HG03045 (cell line): Measurements from ENCODE around the gene OXER1.

Experiments used
- ATAC-seq: cut with Tn5 transposase; IDR thresholded peaks from one replicate; pipeline ENCODE4 v1.9.1; 2021; ENCODE audit warnings: mild to moderate bottlenecking, moderate library complexity; ENCODE audit not compliant: unreplicated experiment

The OXER1 gene, protein sequence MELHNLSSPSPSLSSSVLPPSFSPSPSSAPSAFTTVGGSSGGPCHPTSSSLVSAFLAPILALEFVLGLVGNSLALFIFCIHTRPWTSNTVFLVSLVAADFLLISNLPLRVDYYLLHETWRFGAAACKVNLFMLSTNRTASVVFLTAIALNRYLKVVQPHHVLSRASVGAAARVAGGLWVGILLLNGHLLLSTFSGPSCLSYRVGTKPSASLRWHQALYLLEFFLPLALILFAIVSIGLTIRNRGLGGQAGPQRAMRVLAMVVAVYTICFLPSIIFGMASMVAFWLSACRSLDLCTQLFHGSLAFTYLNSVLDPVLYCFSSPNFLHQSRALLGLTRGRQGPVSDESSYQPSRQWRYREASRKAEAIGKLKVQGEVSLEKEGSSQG

DNA sequence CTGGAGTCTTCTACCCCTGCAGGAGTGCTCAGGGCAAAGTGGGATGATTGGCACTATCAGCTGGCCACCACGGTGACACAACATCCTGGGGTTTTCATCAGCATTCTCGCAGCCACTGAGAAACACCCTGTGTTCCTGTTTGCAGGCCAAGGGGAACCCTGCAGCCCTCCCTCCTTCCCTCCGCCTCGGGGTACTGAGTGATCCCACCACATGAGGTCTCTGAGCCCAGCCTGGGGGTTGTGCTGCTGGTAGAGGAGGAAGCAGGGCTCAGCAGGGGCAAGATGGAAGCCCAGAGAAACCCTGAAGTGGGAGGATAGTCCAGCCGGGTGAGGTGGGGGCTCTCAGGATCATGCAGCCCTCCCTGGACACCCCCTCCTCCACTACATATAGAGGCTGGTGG, at the start of gene OXER1:
Gene OXER1, minus strand, starts transcription at position 40 of the 400 bp plus-strand sequence. CDS start 73 bp downstream, outside the sequence.
- ATAC-seq = no peak

- ATAC-seq = no peak
These were observed 49.1 kb upstream of the OXER1 start for GRCh38 chr2:42812899-42813479.

DNA sequence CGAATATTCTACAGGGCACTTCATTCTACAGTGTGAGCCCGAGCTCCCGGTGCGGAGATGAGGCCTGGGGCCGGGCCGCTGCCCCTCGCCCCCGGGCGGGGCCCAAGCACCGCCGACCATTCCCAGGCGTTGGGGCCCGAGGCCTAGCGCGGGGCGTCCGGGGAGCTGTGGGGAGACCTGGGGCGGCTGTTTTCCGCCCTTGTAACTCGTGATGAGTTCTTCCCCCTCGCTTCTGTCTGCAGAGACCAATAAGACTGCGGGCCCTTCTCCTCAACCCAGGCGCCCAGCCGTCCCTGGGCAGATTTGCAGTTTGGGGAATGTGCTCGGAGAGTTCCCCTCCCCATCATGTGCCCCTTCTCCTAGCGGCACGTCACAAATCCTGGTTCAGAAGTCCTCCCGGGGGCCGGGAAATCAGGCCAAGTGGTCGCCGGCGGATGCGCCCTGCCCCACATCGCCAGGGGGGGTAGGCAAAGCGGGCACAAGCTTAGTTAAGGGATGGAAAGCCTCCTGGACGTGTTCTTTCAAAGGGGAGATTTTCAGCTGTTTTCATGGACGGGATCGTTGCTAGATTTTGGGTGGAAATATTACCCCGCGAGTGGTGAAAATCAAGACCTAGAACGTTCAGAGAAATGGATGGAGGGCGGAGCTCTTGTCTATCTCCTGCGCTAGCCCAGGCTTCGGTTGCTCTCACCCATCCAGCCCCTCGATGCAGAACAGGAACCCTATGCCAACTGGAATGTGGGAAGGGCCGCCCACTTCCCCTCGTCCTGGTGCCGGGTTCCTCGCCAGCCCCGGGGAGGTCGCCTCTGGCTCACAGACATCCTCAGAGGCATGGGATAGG, 47.3 kb upstream of the OXER1 start:
- ATAC-seq = peak; percentile 22

DNA sequence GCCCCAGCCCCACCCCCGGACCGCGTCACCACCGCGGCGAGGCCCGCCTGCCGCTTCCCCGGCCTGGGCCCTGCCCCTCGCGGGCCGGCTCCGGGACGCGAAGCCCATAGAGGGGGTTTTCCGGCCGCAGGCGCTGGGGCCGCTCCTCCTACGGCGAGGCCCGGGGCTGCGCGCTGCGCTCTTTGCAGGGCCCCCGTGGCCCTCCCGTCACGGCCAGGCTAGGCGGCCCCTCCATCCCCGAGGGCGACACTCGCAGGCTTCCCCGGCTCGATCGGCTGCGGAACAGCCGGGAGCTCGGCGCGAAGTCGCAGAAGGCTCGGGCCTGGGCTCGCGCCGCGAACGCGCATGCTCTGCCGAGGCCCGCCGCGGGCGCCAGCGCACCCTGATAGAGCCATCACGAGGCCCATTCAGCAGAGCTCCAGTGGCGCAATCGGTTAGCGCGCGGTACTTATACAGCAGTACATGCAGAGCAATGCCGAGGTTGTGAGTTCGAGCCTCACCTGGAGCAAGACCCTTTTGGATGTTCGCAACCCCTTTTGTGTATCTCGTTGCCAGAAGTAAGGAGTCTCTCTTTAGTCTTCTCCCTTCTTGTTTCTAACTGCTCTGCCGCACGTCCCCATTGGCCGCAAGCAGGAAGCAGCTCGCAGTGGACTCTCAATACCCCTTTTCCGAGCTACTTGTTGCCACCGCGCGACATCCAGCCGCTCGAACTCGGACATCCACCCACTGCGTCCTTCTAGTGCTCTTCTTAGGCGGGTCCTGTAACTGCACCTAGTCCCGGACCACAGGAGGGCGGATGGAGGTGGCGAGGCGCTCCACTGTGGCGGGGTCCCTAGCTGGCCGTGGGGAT, 46.4 kb upstream of the OXER1 start:
- ATAC-seq = peak; percentile 76

- ATAC-seq = peak; percentile 54
These were observed 45.8 kb upstream of the OXER1 start for GRCh38 chr2:42809819-42810120.

DNA sequence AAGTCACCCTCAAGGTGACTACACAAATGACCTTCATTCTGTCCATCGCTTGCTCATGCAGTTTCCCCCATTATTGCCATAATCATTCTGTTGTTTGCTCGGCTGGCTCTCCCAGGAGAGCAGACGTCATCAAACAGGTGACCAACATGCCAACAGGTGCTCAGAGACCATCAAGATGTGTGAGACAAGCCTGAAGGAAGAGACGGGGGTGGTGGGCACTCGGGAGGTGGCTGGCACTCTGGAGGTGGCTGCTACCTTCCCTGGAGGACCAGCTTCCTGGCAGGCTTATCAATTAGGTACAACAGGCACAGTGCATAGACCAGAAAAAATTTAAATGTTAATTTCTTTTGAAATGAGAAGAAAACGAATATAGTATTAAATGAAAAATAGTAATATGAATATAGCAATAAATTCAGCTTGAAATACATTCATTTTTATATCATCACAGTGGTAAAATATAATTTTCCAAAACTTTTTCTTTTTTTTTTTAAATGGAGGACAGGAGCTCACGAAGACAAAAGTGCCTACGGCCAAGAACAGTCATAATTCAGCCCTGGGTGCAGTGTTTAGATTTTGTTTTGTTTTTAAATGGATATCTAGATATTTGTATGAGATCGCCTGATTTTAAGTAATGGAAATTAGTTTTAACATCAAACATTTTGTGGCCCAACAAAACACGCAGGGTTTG, 45.3 kb upstream of the OXER1 start:
- ATAC-seq = no peak

GRCh38 chr2:42808301-42808700, 44.4 kb upstream of the OXER1 start:
- ATAC-seq = no peak

GRCh38 chr2:42806786-42807185, 42.9 kb upstream of the OXER1 start:
- ATAC-seq = no peak

DNA sequence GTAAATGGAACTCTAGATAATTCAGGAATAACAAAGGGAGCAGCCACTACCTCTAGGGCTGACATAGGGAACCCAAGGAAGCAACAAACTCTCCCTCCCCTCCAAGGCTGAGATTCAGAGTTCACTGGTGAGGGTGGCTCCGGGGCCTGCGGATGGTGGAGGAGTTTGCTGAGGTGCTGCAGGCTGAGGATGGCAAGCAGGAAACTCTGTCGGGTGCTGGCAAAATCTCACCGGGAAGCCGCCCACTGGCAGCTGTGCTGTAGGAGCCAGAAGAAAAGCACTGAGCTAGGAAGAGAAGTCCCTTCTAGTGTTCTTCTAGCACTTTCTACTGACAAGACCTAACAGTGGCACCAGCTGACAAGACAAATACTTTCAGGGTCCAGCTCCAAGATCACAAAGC, 41.0 kb upstream of the OXER1 start:
- no peak for ATAC-seq

- ATAC-seq = no peak
These were observed 40.4 kb upstream of the OXER1 start for GRCh38 chr2:42804338-42804737.

- ATAC-seq = no peak
These were observed 38.2 kb upstream of the OXER1 start for GRCh38 chr2:42802150-42802549.

GRCh38 chr2:42801381-42801780, 37.4 kb upstream of the OXER1 start:
- no peak for ATAC-seq

DNA sequence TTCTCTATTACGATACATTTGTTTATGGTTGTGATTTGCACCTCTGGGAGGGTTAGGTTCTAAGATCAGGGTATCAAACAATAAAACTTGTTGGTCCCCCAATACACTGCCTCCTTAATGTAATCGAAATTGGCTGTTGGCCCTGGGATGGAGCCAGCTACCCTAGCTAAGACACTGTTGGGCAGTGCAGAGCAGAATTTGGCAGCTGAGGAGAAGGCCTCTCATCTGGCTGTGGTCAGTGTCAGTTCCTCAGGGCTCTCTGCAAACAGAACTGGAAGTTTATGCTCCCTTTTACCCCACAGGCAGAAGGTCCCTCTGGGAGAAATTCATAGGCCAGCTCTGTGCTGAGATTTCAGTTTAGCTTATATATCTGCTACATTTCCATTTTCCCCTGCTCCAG, 37.0 kb upstream of the OXER1 start:
- no peak for ATAC-seq

GRCh38 chr2:42800461-42800962, 36.6 kb upstream of the OXER1 start:
- no peak for ATAC-seq

- no peak for ATAC-seq
These were observed 35.9 kb upstream of the OXER1 start for GRCh38 chr2:42799881-42800280.

- ATAC-seq = no peak
These were observed 33.3 kb upstream of the OXER1 start for GRCh38 chr2:42797281-42797680.

DNA sequence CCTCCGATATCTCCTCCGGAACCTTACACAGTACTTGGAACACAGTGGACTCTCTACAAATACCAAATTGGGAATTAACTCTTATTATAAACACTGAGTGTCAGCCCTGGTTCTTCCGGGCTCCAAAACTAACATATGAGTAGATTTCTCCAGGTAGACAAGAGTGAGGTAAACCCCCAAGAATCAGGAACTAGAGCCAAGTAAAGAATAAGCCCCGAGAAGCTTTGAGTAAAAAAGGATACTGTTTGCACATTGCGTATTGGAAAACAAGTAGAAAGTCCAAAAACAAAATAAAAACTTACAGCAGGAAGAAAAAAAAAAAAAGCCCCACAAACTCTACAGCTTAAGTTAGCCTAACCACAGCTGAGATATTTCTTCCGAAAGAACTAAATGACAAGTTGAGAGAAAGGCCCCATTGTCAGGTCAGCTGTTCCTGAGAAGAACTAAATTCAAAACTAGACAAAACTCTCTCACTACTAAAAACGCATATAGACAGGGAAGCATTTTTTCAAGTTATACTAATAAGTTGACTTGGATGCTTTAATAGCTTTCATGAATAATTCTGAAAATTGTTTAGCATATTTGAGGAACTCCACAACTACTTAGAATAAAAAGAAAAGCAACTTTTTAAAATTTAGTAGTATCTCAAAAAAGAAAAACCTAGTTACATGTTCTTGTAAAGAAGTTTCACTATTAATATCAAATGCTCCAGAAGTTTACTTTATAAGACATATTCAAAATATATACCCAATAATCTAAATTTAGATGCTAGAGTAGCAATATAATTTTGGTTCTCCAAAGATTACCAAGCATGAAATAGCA, 32.7 kb upstream of the OXER1 start:
- peak; percentile 38 for ATAC-seq

GRCh38 chr2:42795841-42796301, 31.9 kb upstream of the OXER1 start:
- ATAC-seq = peak; percentile 33

DNA sequence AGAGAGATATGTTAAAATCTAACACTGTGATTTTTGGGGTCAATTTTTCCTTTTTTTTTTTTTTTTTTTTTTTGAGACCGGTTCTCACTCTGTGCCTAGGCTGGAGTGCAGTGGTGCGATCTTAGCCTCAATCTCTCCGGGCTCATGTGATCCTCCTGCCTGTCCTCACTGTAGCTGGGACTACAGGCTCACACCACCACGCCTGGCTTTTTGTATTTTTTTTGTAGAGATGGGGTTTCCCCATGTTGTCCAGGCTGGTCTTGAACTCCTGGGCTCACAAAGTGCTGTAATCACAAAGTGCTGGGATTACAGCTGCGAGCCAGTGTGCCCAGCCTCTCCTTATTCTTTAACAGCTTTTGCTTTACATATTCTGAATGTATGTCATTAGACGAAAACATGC, 31.3 kb upstream of the OXER1 start:
- no peak for ATAC-seq
